ENCODE results near the gene DTHD1.
A peak's percentile ranks its signal among the peaks of the same experiment; 100 is the strongest.

The DTHD1 gene

DNA sequence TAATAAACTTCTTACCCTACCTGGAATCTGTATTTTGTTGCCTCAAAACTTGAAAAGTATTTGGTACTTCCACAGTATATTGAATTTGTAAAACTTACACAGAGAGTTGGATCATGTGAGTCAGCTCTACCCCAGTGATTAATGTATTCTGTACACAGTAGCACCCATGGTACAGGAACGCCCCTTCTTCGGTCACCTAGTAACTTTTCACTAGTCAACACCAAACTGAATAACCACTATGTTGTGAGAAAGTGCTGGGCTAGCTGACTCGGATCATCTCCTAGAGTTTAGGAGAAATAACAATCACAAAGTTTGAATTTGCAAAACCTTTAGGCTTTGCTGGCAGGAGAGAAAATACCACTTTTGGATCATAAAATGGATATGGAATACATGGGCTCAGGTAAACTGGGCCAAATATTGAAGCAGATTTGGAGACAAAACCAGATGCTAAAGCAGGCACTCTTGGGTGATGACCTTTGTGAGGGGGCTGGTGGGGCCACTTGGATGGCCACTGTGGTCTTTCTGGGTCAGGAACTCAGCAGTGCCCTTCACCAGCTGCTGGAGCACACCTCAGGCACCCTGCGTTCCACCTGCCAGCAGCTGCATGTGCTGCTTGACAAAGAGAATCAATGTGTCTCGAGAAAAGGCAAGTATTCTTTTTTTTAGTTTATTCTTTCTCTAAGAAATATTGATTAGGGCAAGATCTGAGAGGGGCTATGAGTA is at the start of gene DTHD1:
TSS of gene DTHD1 (plus strand) at position 233 of the 723 bp plus-strand sequence. CDS start at position 376, 143 bp downstream.
- no peak for DNase-seq

GRCh38 chr4:36233567-36234266 is 47.7 kb upstream of the DTHD1 start:
- no peak for DNase-seq

- DNase-seq, result no peak
Observed at GRCh38 chr4:36235306-36235705, 46.1 kb upstream of the DTHD1 start.

DNA sequence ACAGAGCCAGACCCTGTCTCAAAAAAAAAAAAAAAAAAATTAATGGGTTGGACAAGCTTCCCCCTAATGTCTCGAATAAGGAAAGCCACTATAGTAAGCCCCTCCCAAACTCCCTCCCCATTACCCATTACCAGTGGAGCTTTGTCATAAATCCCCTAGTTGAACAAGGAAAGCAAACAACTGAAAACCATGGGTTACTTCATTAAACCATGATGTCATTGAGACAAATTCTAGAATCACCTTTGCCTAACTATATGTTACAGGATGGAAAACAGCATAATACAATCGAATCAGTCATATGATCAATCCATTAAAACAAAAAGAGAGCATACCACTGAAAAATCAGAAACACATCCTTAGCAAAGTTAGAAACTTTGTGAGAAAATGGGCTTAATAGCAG is 45.3 kb upstream of the DTHD1 start:
- no peak for DNase-seq

- DNase-seq, result no peak
Observed at GRCh38 chr4:36237366-36238313, 43.8 kb upstream of the DTHD1 start.

DNA sequence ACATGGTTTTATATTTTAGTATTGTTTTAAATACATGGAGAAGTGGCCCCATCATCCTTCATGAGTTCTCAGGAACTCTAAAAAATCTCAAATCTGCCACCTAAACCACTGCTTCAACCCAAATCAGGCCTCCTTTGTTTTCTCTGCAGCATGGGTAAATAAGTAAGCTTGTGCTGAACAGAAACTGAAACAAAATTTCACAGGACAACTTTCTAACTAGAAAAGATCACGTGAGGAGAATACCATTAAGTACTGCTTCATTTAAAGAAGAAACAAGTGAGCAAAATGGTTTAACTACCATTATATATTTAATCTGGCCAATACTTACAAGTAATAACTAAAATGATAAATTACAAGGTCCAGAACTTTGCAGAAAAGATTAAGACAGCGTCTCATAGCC is 39.6 kb upstream of the DTHD1 start:
- DNase-seq, result no peak

GRCh38 chr4:36242629-36243354 is 38.6 kb upstream of the DTHD1 start:
- DNase-seq, result no peak

DNA sequence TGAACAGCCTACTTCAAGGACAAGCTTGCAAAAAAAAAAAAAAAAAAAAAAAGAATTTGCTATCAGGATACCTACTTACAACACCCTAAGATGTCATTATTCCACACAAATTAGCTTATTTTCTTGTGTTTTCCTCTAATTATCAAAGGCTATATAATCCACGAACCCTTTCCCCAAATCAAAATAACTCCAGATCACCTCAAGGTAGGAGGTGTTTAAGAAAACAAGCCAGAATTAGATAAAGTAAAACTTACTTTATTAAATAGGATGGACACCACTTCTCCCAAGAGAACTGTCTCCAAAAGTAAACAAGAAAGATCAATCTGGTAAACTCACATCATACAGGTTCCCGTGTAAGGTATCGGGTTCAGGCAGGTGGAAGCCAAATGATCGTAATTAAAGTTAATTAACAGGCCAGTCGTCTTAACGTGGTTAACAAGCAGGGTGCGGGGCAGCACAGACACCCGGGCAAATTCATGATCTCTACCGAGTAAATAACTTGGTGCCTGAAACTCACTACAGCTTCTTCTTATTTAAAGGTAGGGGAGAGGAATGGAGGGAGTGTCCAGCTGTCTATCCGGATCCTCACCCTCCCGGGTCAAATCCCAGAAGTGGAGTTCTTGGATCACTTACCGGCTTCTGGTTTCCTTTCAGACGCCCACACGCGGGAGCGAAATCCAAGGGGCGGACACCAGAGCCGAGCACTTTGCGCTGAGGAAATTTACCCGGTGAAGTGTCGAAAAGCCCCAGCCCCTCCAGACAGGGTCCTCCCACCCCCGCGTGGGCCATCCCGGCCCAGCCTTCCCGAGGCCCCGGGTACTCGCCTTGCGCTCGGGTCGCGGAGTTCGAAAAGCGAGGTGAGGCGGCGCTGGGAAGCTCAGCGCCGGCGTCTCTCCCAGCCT is 37.8 kb upstream of the DTHD1 start:
- peak; percentile 57 for DNase-seq

GRCh38 chr4:36244257-36245082 is 36.9 kb upstream of the DTHD1 start, which contains the start of gene ARAP2:
ARAP2 (minus strand) TSS chr4:36244514; CDS start chr4:36229486, 15,028 bp downstream.
- DNase-seq, result peak; percentile 47

GRCh38 chr4:36249610-36250009 is 31.8 kb upstream of the DTHD1 start:
- DNase-seq, result no peak

DNA sequence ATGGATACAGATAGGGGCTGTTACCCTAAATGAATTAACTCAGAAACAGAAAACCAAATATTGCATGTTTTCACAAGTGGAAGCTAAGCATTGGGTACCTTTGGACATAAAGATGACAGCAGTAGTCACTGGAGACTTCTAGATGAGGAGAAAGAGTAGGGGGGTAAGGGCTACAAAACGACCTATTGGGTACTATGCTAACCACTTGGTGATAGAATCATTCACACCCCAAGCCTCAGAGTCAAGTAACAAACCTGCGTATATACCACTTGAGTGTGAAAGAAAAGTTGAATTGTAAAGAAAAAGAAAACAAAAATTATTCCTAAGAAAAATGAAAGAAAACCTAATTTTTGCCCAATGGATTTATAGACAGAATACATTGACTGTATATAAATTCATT is 29.4 kb upstream of the DTHD1 start:
- DNase-seq, result no peak

DNA sequence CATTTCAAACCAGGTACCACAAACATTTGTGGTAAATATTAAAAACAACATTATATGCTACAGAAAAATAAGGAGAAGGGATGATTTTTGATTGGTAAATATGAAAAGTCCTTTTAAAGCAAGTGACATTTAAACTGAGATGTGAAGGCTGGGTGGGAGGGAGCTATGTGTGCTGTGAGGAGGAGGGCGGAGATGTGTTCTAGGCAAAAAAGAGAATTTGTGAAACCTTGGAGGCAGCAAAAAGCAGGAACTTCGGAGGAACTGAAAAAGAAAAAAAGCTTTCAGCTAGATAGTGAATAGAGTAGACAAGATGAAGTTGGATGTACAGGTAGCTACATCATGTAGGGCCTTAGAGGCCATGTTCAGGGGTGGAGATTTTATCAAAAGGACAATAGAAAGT is 27.0 kb upstream of the DTHD1 start:
- no peak for DNase-seq

DNA sequence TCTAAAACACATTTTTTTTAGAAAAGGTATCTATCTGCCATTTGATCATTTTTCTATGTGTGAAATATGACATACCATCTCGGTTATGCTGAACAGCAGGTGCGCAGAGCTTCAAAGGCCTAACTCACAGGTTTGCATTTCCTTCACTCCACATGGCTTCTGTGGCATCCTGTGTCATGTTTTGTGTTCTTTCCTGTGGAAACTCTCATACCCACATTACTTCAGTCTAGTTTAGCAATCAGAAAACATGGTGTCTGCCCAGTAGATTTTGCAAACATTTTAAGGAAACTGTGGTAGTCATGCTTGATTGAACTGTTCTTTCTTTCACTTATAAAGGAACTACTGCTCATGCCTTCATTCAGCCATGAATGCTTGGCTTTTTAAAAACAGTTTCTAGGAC is 25.8 kb upstream of the DTHD1 start:
- DNase-seq, result no peak

- DNase-seq, result peak; percentile 58
Observed at GRCh38 chr4:36256398-36256891, 25.0 kb upstream of the DTHD1 start.

GRCh38 chr4:36260731-36261130 is 20.7 kb upstream of the DTHD1 start:
- no peak for DNase-seq

DNA sequence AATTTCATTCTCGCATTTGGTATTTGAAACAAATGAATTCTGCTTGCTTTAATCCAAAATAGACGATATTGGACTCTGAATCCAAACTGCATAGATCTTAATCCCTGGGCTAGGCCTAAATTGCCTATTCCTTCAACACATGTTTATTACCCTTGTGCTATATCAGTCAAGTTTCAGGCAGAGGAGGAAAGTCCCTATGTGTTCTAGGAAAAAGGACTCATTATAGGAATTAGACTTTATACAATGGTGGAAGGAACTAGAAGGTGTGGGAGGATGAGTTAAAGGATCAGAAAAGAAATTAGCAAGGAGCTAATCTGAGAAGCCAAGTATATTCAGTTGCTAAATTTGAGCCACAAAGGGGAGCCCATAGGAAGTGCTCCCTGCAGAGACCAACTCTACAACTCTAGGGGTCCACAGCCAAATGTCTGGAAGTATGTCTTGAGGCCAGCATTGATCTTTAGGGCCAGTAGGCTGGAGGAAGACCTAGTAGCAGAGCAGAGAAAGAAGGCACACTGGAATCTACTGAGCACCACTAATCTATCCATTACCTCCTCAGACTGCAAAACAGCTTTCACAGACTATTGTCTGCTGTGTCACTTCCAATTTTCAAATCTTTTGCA is 17.1 kb upstream of the DTHD1 start:
- no peak for DNase-seq

DNA sequence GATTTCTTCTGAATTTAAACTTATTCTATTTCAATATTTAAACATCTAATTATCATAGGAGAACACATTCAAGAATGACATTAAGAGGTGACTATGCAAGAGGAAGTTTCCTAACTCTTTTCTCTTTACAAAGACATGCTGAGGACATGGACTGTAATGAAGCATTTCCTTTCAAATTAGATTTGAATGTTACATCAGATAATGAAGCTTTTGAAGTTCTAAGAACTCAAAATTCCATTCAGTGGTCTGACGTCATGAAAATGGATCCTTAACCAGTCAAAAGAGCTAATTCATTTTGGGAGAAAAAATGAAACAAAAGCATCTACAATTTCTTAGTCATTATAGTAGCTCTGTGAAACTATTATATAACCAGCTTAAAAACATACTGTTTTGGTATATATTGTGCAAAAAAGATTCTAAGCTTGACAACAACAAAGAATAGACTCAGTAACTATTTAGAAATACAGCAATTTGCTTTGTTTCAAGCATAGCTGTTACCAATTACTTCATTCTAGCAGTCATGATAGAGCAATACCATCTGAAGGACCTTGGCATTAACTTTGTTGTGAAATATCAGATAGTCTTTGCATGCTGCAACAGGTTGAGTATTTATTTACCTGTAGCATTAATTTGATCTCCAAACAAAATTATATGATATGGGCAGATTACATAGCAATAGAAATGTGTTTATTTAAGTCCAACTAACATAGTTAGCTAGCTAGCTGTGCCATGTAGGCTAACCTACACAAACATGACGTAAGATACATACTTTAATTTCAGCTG is 13.7 kb upstream of the DTHD1 start:
- DNase-seq, result no peak

GRCh38 chr4:36269101-36269500 is 12.3 kb upstream of the DTHD1 start:
- DNase-seq, result no peak
